ENCODE results near the gene MCM5.
"Not testable (repeated sequence)": the region's sequence is repeated elsewhere in the genome, so short reads cannot be mapped to it uniquely, and the experiment has no call there.

Gene MCM5

DNA sequence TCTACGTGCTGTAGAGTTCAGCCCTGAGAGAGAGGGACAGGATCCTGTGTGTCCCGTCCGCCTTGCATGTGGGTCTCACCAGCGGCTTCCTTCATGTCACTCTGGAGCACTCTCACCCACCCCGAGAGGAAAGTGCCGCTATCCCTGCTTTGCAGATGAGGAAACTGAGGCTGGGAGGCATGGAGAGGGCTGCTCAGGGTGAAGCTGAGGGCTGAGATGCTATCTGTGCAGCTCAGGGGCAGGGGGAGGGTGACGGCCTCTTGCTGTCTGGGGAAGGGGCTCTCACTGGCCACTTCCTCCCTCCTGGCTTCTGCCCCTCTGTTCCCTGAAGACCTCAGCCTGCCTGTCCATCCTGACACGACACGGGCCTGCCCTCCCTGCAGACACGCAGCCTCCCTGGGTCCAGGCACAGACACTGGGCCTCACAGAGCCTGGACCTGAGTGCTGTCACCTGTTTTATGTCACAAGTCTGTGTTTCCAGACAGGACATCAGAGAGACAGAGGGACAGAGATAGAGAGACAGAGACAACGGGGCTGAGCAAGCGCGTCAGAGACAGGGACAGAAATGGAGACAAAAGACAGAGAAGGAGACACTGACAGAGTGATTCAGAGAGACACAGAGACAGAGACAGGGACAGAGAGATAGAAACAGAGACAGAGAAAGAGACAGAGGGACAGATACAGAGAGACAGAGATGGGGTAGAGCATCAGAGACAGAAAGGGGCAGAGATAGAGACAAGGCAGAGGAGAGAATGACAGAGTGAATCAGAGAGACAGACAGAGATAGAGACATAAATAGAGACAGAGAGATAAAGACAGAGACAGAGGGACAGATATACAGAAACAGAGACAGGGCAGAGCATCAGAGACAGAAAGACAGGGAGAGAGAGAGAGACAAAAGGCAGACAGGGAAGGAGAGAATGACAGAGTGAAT lies 53.1 kb downstream of the MCM5 start:
- DNase-seq, result no peak

DNA sequence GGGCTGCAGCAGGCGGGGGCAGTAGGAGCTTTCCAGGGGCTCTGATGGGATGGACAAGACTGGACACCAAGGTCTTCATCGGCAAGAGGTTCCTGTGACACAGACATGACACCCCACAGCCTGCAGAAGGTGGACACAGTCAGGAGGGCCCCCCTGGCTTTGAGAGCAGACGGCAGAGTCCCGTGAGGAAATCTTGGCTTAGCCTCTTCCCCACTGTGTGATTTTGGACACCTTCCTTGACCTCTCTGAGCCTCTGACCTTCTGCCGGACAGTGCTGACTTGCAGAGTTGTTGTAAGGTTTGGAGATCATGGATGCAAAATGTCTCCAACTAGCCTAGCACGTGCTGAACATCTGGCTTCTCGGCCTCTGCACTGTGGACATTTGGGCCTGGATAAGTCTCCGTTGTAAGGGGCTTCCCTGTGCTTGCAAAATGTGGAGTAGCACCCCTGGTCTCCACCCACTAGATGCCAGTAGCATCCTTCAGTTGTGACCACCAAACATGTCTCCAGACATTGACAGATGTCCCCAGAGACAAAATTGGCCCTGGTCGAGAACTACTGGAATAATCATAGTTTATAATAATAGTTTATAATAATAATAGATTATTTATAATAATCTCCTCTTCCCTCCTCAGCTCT lies 54.6 kb downstream of the MCM5 start:
- DNase-seq, result no peak

DNA sequence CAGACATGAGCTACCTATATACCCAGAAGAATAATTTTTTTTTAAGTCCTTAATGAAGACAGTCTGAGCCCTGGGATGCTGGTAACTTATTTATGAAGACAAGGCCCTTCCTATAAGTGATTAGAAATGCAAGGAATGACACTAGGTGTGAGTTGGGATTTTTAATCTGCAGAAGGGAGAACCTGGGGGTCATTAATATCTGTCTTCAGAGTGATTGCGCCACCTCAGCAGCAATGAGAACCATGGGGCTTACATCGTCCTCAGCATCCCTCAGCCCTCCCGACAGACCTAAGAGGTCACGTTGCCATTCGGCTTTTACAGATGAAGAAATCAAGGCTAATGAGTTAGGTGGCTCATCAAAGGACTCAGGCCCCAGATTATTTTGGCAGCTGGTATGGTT lies 55.6 kb downstream of the MCM5 start:
- DNase-seq, result no peak

DNA sequence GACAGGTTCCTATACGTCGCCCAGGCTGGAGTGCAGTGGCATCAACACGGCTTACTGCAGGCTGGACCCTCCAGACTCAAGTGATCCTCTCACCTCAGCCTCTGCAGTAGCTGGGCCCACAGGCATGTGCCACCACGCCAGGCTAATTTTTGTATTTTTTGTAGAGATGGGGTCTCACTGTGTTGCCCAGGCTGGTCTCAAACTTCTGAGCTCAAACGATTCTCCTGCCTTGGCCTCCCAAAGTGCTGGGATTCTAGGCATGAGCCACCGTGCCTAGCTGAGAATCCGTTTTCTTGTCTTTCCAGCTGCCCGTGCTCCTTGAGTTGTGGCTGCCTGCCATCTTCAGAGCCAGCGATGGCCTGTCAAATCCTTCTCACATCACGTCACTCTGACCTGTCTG lies 56.8 kb downstream of the MCM5 start:
- DNase-seq, result no peak

DNA sequence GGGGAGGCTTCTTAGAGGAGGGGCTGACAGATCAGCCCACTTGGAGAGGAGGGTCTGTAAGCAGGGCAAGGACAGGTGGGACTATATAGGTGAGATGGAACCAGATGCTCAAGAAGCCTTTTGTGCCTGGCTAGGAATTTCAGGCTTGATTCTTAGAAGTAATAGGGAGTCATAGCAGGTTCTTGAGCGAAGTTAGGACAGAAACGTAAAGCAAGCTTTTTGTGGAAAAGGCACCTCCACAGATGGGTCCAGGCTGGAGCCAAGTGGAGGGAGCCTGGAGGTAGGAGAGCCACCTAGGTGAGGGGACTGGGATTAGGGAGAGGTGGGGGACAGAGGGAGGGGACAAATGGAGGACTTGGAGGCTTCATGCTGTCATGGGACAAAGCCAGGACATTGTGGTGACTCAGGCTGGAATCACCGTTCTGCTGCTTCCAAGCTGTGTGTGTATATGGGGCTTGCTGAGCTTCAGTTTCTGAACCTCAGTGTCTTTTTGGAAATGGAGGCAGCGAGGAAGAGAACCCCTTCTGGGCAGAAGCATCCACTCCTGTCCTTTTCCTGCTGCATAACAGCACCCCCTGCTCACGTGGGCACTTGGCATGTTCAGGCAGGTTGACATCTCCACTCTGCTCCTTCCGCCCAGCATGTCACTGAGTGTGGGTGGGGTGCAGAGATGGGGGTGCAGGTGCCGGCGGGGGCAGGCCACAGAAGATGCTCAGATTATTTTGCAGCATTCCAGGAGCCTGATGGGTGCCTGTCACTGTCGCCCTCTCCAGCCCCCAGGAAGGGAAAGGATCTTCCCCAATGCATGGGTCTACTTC lies 58.0 kb downstream of the MCM5 start:
- DNase-seq, result no peak

DNA sequence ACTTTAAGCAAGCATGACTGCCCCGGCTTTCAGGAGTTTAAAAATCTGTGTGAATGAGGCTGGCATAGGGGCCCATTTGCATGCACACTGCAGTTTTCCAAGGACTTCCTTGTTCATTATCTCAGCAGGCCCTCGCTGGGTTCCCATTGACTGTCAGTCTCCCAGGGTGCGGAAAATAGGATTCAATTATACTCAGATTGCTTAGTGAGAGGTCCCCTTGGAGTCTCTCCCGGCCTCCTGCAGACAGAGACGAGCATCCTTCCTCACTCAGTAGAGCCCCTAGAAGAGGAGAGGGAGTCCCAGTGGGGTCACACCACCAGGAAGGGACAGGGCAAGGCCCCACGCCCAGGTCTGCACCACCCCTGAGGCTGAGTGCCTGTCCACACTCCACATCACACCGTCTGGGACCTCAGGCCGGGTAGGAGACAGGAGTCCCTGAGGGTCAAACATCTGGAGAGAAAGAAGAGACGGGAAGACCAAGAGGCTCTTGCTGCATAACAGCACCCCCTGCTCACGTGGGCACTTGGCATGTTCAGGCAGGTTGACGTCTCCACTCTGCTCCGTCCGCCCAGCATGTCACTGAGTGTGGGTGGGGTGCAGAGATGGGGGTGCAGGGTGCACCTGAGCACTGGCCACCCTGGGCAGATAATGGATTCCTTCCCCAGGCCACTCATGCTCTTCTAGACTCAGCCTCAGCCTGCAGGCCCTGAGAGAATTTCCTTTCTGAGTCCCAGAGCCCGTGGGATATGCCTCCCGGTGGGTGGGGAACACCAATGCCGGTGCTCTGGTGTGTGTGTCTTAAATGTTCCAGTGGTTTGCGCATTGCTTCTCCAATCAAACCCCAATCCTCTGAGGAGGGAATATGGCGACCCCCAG lies 58.8 kb downstream of the MCM5 start:
- no peak for DNase-seq

DNA sequence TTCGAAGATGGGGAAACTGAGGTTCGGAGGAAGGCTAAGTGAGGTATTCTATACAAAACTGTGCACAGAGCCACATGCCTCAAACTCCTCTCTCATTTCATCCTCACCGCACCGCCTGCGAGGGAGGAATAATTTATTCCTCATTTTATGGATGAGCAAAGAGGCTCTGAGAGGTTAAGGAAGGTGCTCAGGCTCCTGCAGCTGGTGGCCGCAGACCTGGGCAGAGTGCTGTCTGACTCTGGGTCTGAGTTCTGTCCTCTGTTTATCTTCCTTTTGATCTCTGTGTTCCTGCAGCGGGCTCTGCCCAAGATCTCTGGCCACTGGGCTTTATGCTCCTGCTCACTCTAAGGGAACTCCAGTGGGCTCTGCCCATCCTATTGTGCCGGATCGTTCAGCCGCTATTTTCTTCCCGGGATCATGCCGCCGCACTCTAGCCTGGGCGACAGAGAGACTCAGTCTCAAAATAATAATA lies 59.5 kb downstream of the MCM5 start:
- DNase-seq, result no peak

DNA sequence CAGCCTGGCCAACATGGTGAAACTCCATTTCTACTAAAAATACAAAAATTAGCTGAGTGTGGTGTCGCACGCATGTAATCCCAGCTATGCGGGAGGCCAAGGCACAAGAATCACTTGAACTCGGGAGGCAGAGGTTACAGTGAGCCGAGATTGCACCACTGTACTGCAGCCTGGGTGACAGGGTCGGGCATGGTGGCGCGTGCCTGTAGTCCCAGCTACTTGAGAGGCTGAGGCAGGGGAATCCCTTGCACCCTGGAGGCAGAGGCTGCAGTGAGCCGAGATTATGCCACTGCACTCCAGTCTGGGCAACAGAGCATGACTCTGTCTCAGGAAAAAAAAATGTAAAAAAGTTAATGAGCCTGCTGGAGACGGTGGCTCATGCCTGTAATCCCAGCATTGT lies 60.0 kb downstream of the MCM5 start:
- not testable (repeated sequence) for DNase-seq

DNA sequence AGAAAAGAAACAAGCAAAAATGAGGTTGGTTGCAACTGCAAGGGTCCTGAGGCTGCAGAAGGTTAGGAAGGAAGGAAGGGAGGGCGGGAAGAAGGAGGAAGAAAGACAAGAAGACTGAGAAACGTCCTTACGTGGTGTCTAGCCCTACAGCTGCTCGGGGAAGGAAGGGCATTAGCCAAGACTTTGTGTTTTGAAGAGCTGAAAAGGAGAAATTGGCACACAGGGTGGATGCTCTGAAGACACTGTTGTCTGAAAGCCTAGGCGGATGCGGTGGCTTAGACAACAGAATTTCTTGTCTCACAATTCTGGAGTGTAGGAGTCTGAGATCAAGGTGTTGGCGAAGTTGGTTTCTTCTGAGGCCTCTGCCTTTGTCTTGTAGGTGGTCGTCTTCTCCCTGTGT lies 60.7 kb downstream of the MCM5 start:
- DNase-seq, result no peak

DNA sequence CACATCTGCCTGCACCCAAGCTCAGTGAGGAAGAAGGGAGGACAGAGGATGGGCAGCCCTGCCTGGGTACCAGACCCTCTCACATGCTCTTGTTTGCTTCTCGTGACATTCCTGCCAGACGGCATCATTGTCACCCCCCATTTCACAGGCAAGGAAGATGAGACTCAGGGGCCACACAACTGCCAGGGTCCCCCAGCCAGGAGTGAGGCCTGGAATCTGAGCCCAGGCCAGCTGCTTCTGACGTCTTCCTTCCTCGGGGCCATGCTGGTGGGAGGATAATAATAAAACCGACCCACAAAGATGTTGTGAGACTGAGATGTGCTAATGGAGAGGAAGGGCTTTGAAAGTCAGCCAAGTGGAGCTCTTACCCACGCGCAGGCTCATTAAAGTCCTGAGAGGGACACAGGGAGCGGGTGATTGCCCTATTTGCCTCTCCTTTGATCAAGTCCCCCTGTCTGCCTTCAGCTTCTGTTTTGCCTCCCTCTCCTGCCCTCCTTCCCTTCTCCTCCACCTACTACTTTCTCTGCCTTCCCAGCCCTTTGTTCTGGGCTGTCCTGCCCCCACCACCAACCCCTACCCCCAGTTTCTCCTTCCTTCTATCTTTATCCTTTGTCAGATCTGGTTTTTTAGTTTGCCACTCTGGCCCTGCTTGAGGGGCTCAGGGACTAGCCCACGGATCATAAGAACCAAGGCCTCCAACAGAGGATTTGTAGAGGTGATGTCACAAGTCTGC lies 62.7 kb downstream of the MCM5 start:
- DNase-seq, result no peak

DNA sequence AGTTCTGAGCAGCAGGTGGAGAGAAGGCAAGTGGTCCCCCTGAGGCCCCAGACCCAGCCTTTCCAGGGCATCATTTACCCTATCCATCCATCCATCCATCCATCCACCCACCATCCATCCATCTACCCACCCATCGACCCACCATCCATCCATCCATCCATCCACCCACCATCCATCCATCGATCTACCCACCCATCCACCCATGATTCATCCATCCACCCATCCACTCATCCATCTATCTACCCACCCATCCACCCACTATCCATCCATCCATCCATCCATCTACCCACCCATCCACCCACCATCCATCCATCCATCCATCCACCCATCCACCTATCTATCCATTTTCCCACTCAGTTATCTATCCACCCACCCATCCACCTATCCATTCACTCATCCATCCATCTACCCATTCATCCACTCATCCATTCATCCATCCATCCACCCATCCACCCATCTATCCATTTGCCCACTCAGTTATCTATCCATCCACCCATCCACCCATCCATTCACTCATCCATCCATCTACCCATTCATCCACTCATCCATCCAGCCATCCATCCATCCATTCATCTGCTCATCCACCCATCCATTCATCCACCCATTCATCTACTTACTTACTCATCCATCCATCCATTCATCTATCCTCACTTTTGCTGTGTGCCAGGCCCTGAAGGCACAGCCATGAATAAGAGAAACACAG lies 63.4 kb downstream of the MCM5 start:
- DNase-seq, result no peak

DNA sequence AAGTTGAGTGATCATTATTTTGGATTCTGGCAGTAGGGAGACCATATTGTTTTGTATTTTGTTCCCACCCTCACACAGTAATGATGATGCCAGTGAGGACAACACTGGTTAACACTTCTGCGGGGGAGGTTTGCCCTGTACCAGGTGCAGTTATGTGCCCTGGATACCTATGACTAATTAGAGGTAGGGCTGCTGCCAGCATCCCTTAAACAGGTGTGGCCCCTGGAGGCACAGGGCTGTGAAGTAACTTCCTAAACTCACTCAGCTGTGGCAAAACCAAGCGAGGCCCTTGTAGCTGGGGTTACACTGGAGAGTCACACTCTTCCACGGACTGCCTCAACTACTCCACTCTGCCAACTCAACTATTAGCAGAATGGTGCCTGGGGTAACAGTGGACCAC lies 64.5 kb downstream of the MCM5 start:
- no peak for DNase-seq

DNA sequence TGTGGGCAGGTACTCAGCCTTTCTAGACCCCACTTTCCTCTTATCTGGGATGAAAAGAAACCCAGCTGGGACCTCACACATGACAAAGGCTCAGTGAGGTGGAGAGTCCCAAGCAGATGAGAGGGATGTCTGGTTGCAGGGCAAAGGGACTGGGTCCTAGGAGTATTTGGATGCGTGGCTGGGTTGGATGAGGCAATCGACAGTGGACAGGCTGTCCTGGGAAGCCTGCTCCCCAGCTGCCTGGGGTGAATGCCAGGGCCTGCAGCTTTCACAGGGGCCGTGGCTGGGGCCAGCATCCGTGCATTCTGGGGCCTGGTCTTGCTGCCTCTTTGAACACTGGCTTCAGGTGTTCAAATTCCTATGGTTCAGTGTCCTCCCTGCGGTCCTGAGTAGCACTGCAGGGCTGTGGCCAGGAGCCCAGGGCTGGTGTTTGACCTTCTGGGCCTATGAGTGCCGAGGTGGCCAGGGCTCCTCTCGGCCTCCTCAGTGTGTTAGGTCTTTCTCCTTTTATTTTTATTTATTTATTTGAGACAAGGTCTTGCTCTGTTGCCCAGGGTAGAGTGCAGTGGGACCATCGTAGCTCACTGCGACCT lies 65.3 kb downstream of the MCM5 start:
- DNase-seq, result no peak

DNA sequence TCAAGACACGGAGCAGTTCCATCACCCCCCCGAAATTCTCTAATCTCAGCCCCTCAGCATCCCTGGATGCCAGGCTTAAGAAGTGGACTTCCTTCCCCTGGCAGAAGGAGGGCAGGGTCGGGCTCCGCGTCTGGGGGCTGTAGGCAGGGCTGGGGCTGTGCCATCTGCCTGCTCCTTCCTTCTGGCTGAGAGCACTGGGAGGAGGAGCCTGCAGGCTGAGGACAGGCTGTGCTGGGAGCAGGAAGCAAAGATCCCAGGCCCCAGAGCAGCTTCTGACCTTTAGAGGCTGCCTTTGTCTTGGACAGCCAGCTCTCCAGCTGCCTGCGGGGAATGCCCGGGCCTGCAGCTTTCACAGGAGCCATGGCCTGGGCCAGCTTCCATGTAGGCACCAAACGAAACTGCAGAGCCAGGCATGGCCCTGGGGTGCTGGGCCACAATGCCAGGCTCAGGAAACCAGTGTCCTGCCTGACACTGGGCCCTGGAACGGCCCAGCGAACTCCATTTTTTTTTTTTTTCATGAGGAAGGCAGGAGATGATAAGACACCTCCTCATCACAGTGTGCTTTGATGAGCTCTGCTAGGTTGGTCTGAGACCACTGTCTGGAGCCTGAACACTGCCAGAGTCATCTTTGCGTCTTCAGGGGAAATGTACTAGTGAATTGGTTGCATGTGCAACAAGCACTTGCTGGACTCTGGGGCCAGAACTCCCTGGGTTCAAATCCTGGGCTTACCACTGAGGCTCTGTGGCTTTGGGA lies 67.9 kb downstream of the MCM5 start:
- no peak for DNase-seq

DNA sequence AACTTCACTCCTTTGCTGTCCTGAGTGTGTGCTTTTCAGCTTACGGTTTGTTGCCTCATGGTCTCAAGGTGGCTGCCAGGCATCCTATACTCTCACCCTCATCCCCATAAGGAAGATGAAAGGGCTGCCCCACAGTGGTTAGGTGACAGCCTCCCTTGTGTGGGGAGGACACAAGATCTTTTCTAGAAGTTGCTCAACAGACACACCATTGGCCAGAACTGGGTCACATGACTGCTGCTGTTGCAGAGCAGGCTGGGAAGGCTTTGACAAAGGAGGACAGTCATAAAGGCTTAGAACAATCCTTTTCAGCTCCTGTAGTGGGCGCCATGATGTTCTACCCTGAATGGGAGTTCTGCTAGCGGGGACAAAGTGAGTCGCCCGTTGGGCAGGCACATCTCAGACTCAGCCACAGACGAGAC lies 71.0 kb downstream of the MCM5 start:
- no peak for DNase-seq

DNA sequence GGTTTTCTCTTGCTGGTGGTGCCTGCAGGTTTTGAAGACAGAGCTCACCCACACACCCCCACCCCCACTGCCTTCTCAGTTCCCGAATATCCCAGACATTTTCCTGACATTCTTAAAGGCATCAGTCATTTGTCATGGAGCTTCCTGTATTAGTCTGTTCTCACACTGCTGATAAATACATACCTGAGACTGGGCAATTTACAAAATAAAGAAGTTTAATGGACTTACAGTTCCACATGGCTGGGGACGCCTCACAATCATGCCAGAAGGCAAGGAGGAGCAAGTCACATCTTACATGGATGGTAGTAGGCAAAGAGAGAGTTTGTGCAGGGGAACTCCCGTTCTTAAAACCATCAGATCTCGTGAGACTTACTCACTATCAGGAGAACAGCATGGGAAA lies 71.6 kb downstream of the MCM5 start:
- not testable (repeated sequence) for DNase-seq

DNA sequence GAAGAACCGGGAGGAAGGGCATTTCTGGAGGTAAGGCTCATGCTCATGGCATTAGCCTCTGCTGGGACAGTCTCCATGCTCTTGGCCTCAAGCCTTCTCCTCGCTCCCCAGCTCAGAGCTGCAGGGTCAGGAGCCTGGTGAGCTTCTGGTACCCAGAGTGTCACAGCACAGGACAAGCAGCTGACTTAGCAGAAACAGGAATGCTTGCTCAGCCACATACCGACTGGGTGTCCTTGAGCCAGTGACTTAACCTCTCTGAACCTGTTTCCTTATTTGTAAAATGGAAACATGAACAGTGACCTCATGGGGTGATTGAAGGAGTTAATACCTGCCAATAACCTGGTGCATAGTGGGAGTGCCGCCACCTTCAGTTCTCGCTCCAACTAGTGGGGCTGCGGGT lies 72.5 kb downstream of the MCM5 start:
- no peak for DNase-seq

DNA sequence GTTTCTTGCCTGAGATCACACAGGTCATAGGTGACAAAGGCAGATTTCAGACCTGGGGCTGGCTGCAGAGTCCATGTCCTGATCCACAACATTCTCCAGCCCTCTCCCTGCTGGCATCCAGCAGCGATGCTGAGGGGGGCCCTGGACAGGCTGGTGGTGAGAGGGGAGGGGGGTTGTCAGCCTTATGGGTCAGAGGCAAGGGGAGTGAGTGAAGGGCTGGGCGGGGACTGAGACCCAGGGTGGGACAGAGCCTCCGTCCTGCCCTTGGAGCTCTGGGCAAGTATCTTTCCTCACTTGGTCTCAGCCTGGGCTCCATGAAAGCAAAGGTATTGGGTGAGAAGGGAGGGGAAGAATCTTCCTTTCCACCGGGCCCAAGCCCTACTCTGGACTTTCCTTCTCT lies 74.0 kb downstream of the MCM5 start:
- DNase-seq, result no peak

Measured in activated CD4-positive, alpha-beta T cell treated with anti-CD3 and anti-CD28 coated beads, Interleukin-2, amount 50 U/mL, for 48 hours (primary cell).